ENCODE results near the gene ANKS1A. TPM values are rescaled to one million over a fixed set of nuclear protein-coding genes. Genes with fewer than 3 reads are reported as not detected.
"Not testable (repeated sequence)": the region's sequence is repeated elsewhere in the genome, so short reads cannot be mapped to it uniquely, and the experiment has no call there.

The ANKS1A gene
- polyA plus RNA-seq, 1 donor = 42.0 TPM

GRCh38 chr6:34916348-34916967 is 27.4 kb downstream of the ANKS1A start:
- DNase-seq = no peak

- no peak for DNase-seq
Observed at GRCh38 chr6:34917626-34918285, 28.7 kb downstream of the ANKS1A start.

- DNase-seq = no peak
Observed at GRCh38 chr6:34919651-34920050, 30.6 kb downstream of the ANKS1A start.

- no peak for DNase-seq
Observed at GRCh38 chr6:34920097-34920496, 31.0 kb downstream of the ANKS1A start.

- no peak for DNase-seq
Observed at GRCh38 chr6:34922177-34922663, 33.2 kb downstream of the ANKS1A start.

- no peak for DNase-seq
Observed at GRCh38 chr6:34924831-34925625, 36.0 kb downstream of the ANKS1A start.

- no peak for DNase-seq
Observed at GRCh38 chr6:34926655-34927054, 37.6 kb downstream of the ANKS1A start.

- no peak for DNase-seq
Observed at GRCh38 chr6:34928220-34928619, 39.2 kb downstream of the ANKS1A start.

- no peak for DNase-seq
Observed at GRCh38 chr6:34928695-34929094, 39.6 kb downstream of the ANKS1A start.

GRCh38 chr6:34929241-34929978 is 40.4 kb downstream of the ANKS1A start:
- DNase-seq = no peak

GRCh38 chr6:34930221-34930620 is 41.2 kb downstream of the ANKS1A start:
- DNase-seq = no peak

- DNase-seq = not testable (repeated sequence)
Observed at GRCh38 chr6:34932202-34932601, 43.1 kb downstream of the ANKS1A start.

GRCh38 chr6:34934516-34934915 is 45.5 kb downstream of the ANKS1A start:
- peak; percentile 49 for DNase-seq

- DNase-seq = no peak
Observed at GRCh38 chr6:34938268-34938667, 49.2 kb downstream of the ANKS1A start.

- DNase-seq = no peak
Observed at GRCh38 chr6:34940030-34940434, 51.0 kb downstream of the ANKS1A start.

GRCh38 chr6:34941421-34941820 is 52.4 kb downstream of the ANKS1A start:
- DNase-seq = no peak

GRCh38 chr6:34945317-34945716 is 56.3 kb downstream of the ANKS1A start:
- no peak for DNase-seq

- DNase-seq = no peak
Observed at GRCh38 chr6:34947561-34947960, 58.5 kb downstream of the ANKS1A start.

GRCh38 chr6:34949636-34950035 is 60.6 kb downstream of the ANKS1A start:
- no peak for DNase-seq

- no peak for DNase-seq
Observed at GRCh38 chr6:34950849-34951248, 61.8 kb downstream of the ANKS1A start.

- DNase-seq = no peak
Observed at GRCh38 chr6:34951731-34952130, 62.7 kb downstream of the ANKS1A start.

Measured in left kidney (tissue), 2 donors.